Glomerular endothelial cell (primary cell): Measurements from ENCODE around the gene TMEM229B. TPM values are rescaled to one million over a fixed set of nuclear protein-coding genes. Genes with fewer than 3 reads are reported as not detected.

Experiments used
- DNase-seq: peaks from one replicate; pipeline ENCODE4 v3.0.0-alpha.2; 2011; ENCODE audit warnings: low read depth, low spot score; ENCODE audit errors: extremely low read depth
- total RNA-seq: library from RNA; depleted of rRNA; stranded (reverse); fragments of >200 nt; gene quantifications from 2 replicates; pipeline ENCODE4 v1.2.3, GENCODE V29; 2015

Gene TMEM229B
- total RNA-seq, 1 donor from 2014 or later: 1.6 TPM

DNA sequence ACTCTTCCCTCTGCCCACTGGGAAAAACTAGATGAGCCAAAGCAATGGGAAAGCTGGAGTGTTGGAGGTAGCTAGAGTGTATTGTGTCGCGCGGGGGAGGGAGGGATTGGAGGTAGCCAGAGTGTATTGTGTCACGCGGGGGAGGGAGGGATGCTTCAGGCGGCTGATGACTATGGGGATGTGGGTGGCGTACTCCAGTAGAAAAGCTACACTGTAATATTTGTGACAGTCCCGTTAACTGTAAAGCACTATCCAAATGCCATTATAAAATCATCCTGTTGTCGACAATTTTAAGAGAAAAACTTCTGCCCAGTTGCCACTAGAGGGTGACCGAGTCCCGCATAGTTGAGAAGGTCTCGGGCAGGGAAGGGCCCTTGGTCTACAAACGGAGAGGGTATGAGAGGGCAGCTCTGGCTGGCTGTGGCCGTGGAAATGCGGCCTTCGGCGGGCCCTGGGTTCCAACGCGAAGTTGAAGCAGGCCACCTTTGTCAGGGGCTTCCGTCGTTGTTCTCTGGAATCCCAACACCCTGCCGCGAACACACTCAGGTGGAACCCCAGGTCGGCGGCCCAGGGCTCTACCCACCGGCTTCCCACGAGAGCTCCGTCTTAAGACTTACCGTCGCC lies 61.4 kb downstream of the TMEM229B start:
- peak; percentile 56 for DNase-seq

DNA sequence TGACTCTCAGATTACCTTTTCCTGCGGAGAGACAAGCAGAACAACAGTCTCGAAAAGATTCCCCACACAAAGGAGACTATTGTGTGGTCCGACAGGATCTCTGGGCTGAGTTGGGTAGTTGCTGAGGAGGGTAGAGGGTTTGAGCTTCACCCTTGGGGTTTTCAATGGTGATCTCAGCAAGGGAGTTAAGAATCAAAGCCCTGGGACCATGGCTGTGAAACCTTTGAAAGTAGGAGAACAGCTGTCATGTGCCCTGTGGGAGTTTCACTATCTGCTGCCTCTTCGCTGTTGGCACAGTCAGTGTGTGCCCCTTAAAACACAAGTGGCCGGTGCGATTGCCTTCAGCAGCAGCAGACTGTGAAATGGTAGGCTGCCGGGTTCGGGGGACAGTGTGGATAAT lies 62.4 kb downstream of the TMEM229B start:
- DNase-seq: no peak

DNA sequence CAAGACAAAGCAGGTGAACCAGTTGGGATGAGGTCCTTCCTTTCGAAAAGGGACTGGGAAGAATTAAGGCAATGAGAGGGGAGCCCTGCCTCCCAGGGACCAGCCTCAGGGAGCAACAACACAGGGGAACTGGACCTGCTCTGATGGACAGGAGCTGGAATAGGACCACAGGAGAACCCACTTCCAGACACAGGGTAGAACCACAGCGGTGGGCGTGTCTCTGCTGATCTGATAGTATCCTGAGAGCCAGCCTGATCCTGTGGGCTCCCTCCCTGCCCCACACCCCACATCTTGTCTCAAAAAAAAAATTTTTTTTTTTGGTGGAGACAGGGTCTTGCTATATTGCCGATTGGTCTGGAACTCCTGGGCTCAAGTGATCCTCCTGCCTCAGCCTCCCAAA lies 62.9 kb downstream of the TMEM229B start:
- DNase-seq: no peak

DNA sequence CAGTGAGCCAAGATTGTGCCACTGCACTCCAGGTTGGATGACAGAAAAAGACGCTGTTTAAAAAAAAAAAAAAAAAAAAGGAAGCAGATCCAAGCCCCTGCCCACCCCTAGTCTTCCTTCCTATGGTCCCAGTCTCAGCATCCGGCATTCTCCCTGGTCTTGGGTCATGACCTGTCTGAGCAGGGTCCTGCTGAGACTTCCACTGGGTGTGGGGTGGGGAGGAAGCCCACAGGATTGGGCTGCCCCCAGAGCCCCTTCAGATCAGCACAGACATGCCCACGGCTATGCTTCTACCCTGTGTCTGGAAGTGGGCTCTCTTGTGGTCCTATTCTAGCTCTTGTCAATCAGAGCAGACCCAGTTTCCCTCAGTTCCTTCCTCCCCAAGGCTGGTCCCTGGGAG lies 64.0 kb downstream of the TMEM229B start:
- no peak for DNase-seq

DNA sequence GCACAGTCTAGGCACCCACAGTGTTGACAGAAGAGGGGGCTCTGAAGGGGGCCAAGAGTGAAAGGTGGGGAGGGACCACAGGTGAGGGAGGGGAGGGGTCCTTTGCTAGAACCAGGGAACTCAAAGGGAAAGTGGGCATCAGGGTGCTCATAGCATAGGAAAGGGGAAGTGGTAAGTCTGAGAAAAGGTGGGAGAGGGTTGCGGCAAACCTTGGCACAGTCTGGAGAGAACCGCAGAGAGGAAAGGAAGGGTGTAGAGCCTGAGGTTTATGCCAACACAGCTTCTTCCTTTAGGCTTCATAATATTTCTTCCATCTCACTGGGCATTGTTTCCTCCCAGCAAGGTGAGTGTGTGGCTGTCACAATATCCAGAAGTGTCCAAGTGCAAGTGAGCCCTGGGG lies 65.1 kb downstream of the TMEM229B start:
- no peak for DNase-seq

DNA sequence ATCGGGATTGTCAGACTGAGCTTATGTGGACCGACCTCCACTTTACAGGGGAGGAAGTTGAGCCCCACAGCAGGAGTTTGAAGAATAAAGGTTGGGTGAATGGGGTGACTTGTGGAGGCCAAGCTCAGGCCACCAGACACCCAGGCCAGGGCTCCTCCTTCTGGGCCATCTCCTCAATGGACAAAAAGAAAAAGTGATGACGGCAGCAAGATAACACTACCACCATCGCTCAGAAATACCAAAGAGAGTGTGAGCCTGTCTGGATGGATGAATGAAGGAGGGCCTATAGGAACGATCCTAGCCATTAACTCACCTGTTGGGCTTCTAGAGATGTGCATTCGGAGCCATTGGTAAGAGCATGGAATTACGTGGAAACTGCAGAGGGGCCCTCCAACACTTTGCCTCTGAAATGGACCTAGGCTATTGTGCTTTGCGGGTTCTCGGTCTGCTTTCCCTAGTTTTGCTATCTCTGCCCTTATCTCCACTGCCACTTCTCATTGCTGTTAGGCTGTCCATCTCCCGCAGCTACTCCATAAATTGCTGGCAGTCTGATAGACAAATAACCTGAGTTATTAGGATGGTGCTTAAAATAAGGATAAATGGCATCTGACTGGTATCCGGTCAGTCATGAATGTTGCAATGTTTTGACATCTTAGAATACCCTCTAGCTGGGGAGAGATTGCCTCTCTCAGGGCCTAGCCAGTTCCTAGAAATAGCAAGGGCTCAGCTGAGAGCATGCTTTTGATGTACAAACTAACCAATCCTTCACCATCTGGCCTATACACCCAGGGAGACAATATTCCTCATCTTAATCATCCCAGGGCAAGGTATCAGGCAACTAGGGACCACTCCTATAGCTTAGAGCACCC lies 66.9 kb downstream of the TMEM229B start:
- no peak for DNase-seq

Other genes with a start within 250 kb of the TMEM229B start
- 17.4 and 21.0 TPM in 2 replicates for gene PALS1, start 247.3 kb downstream of the TMEM229B start, total RNA-seq
- gene ATP6V1D, start 128.9 kb downstream of the TMEM229B start, total RNA-seq: 85.3 and 106 TPM in 2 replicates
- gene EIF2S1, start 128.4 kb downstream of the TMEM229B start, total RNA-seq: 108 and 152 TPM in 2 replicates
- 11.3 and 13.8 TPM in 2 replicates for gene PLEK2, start 76.6 kb downstream of the TMEM229B start, total RNA-seq
- 0.93 and 1.8 TPM in 2 replicates for gene PLEKHH1, start 44.6 kb upstream of the TMEM229B start, total RNA-seq
- 11.3 and 16.5 TPM in 2 replicates for gene PIGH, start 111.5 kb upstream of the TMEM229B start, total RNA-seq
- 7.1 and 17.0 TPM in 2 replicates for gene ARG2, start 131.2 kb upstream of the TMEM229B start, total RNA-seq
- gene VTI1B, start 185.9 kb upstream of the TMEM229B start, total RNA-seq: 49.4 and 50.7 TPM in 2 replicates
- 65.3 and 74.7 TPM in 2 replicates for gene RDH11, start 207.0 kb upstream of the TMEM229B start, total RNA-seq
- gene RDH12, start 213.2 kb upstream of the TMEM229B start, total RNA-seq: not detected in 2 replicates